Endothelial cell of coronary artery (primary cell): Measurements from ENCODE around the gene C1QTNF9. TPM values are rescaled to one million over a fixed set of nuclear protein-coding genes. Genes with fewer than 3 reads are reported as not detected.

Source experiments
- total RNA-seq: library from RNA; depleted of rRNA; stranded (reverse); fragments of >200 nt; gene quantifications from 2 replicates; pipeline ENCODE4 v1.2.3, GENCODE V29; 2014

C1QTNF9 gene
- total RNA-seq: not detected in 2 replicates

DNA sequence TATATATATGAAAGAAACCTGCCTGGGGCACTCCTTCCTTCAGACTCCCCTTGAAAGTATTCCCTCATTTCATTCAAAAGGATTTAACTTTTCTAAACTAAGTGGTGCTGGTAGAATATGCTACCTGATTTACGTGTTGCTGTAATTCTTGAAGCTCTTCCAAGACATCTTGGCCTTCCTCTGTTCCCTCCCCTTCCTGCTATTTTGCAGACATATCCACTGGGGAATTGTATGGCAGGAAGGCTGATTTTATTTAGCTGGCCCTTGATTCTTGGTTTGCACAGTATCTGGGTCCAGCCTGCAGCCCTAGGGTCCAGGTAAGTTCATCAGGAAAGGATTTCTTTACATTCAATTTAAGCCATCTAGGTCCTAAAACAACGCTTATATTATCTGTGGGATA is at the start of gene C1QTNF9:
Gene C1QTNF9 (plus strand): TSS at position 281 of the 400 bp plus-strand sequence. CDS start 6,424 bp downstream, outside the sequence.

Other genes starting within 250 kb of the C1QTNF9 start
- gene SPATA13, start 148.9 kb upstream of the C1QTNF9 start, total RNA-seq: 4.0 and 7.5 TPM in 2 replicates
- 40.4 and 58.1 TPM in 2 replicates for gene PARP4, start 203.2 kb downstream of the C1QTNF9 start, total RNA-seq